A549 (cell line): ENCODE data around the gene LYST. TPM values are rescaled to one million over a fixed set of nuclear protein-coding genes. Genes with fewer than 3 reads are reported as not detected.

ENCODE experiments used
- ATAC-seq, 2 experiments: fragments of 200-7000 bp in 1 of 2; fragments of >200 bp in 1 of 2; cut with Nextera tagmentation in 1 of 2; cut with Tn5 transposase in 1 of 2; 3 replicates each; pipeline versions ENCODE4 v1.8.0 to v1.9.1; 2018 to 2020; ENCODE audit warnings: mild to moderate bottlenecking in 1 of 2, moderate library complexity in 1 of 2
- CTCF ChIA-PET: fragments of 300-600 bp; sonication (Branson Sonifier 250); formaldehyde crosslinking; extraction: SDS; loops from one replicate; lab custom pipeline; 2021; ENCODE audit warnings: antibody characterized with exemption, inconsistent platforms; lab: Yijun Ruan, JAX
- POLR2A ChIA-PET: fragments of 350-600 bp; formaldehyde crosslinking; extraction: SDS; loops from one replicate; lab custom pipeline; 2021; ENCODE audit warnings: antibody characterized with exemption, inconsistent platforms; lab: Yijun Ruan, JAX
- DNase-seq, 2 experiments: peaks; one replicate each; pipeline versions ENCODE4 v3.0.0 to v3.0.0-alpha.2; 2011 to 2016; ENCODE audit warnings: low read depth in 1 of 2, low spot score in 1 of 2
- FAIRE-seq: peaks from 2 replicates; lab custom pipeline; 2011; peaks lifted over from hg19 to GRCh38; lab: Jason Lieb, UNC
- H3K27ac ChIP-seq, 2 experiments: fragments of >200 bp; sonication (Bioruptor Twin); formaldehyde crosslinking; 3 replicates each; pipeline ENCODE4 v1.5.1; 2016 to 2017
- H3K4me1 ChIP-seq: fragments of >200 bp; sonication (Bioruptor Twin); formaldehyde crosslinking; 3 replicates; pipeline ENCODE4 v1.6.1; 2016
- H3K4me2 ChIP-seq: fragments of >200 bp; sonication (Bioruptor Twin); formaldehyde crosslinking; 3 replicates; pipeline ENCODE4 v1.6.1; 2016
- H3K4me3 ChIP-seq: fragments of >200 bp; sonication (Bioruptor Twin); formaldehyde crosslinking; 3 replicates; pipeline ENCODE4 v1.5.1; 2016
- H3K9me3 ChIP-seq: fragments of >200 bp; sonication (Bioruptor Twin); formaldehyde crosslinking; 3 replicates; pipeline ENCODE4 v1.6.1; 2016
- EHMT2 ChIP-seq: fragments of 200-600 bp; sonication (generic); IDR thresholded peaks from 2 replicates; pipeline ENCODE4 v1.6.1; 2016; ENCODE audit warnings: antibody characterized with exemption, low read depth, mild to moderate bottlenecking, moderate library complexity
- EP300 ChIP-seq, 2 experiments: fragments of >200 bp; sonication (Bioruptor Twin); formaldehyde crosslinking; IDR thresholded peaks; 2 replicates in 1 of 2; 3 replicates in 1 of 2; pipeline ENCODE4 v1.6.1; 2016 to 2017
- FOSL2 ChIP-seq, 2 experiments: fragments of 450-650 bp in 1 of 2; fragments of >200 bp in 1 of 2; sonication (Bioruptor Twin) in 1 of 2; formaldehyde crosslinking; IDR thresholded peaks; 2 replicates each; pipeline versions ENCODE4 v1.5.0 to v1.6.1; 2016 to 2020; ENCODE audit warnings: mild to moderate bottlenecking in 1 of 2, moderate library complexity in 1 of 2
- GATA3 ChIP-seq: IDR thresholded peaks from 2 replicates; pipeline ENCODE4 v1.6.1; 2012; ENCODE audit warnings: borderline replicate concordance
- HOXA7 ChIP-seq: fragments of 250-450 bp; sonication (Bioruptor Pico); IDR thresholded peaks from 2 replicates; pipeline ENCODE4 v1.5.0; 2020; ENCODE audit warnings: mild to moderate bottlenecking, moderate library complexity
- JUN ChIP-seq, 2 experiments: fragments of >200 bp; sonication (Bioruptor Twin); formaldehyde crosslinking; IDR thresholded peaks; 2 replicates in 1 of 2; 3 replicates in 1 of 2; pipeline ENCODE4 v1.6.1; 2016 to 2017
- JUNB ChIP-seq: fragments of >200 bp; sonication (Bioruptor Twin); formaldehyde crosslinking; IDR thresholded peaks from 2 replicates; pipeline ENCODE4 v1.6.1; 2016
- MAFK ChIP-seq: fragments of 450-650 bp; IDR thresholded peaks from 2 replicates; pipeline ENCODE4 v1.6.1; 2014; ENCODE audit not compliant: partially characterized antibody
- NR3C1 ChIP-seq: fragments of >200 bp; sonication (Bioruptor Twin); formaldehyde crosslinking; IDR thresholded peaks from 3 replicates; pipeline ENCODE4 v1.6.1; 2017
- PBX3 ChIP-seq: IDR thresholded peaks from 2 replicates; pipeline ENCODE4 v1.6.1; 2012
- POLR2A ChIP-seq: IDR thresholded peaks from 2 replicates; pipeline ENCODE4 v1.6.1; 2012; ENCODE audit warnings: mild to moderate bottlenecking, low read length
- POLR2AphosphoS2 ChIP-seq: conservative IDR thresholded peaks from 2 replicates; pipeline ENCODE4 v1.6.1; 2012; ENCODE audit warnings: low read length, improper control_type of control experiment, inconsistent platforms
- SREBF2 ChIP-seq: fragments of 450-650 bp; IDR thresholded peaks from 2 replicates; pipeline ENCODE4 v1.6.1; 2014; ENCODE audit warnings: mild to moderate bottlenecking, moderate library complexity
- TP53 ChIP-seq: fragments of 250-450 bp; sonication (Bioruptor Pico); IDR thresholded peaks from 2 replicates; pipeline ENCODE4 v1.5.0; 2021; ENCODE audit warnings: mild to moderate bottlenecking, moderate library complexity
- WGBS: methylation state at CpG from one replicate; pipeline ENCODE4 v1.1.6; 2017; ENCODE audit errors: missing lambda C conversion rate; 5-methylcytosine and 5-hydroxymethylcytosine counted together
- polyA plus RNA-seq, 4 experiments: library from polyadenylated mRNA; depleted of rRNA in 3 of 4; stranded (reverse); fragments of >200 nt; fragmentation: RNase III in 1 of 4; extraction: RNeasy Plus Mini Kit Qiagen cat#74134 plus additional on column Dnase treatment in 1 of 4; gene quantifications; 2 replicates in 3 of 4; 3 replicates in 1 of 4; pipeline ENCODE4 v1.2.3, GENCODE V29; 2011 to 2017
- TF ChIP-seq, protein P1 (sequence below): fragments of 150-350 bp; IDR thresholded peaks from 2 replicates; pipeline ENCODE4 v1.6.1; 2014; ENCODE audit warnings: low read depth, mild to moderate bottlenecking, low read length
- TF ChIP-seq, protein P2 (sequence below): fragments of 250-450 bp; sonication (Bioruptor Pico); IDR thresholded peaks from 2 replicates; pipeline ENCODE4 v1.5.0; 2020; ENCODE audit warnings: low read depth, mild to moderate bottlenecking, moderate library complexity
- TF ChIP-seq, protein P3 (sequence below): fragments of 450-650 bp; IDR thresholded peaks from 2 replicates; pipeline ENCODE4 v1.6.1; 2014; ENCODE audit warnings: antibody characterized with exemption

Gene LYST
- polyA plus RNA-seq, 2 of the 4 experiments (the other 2 are of a cell fraction) = 2.5 to 9.4 TPM

DNA sequence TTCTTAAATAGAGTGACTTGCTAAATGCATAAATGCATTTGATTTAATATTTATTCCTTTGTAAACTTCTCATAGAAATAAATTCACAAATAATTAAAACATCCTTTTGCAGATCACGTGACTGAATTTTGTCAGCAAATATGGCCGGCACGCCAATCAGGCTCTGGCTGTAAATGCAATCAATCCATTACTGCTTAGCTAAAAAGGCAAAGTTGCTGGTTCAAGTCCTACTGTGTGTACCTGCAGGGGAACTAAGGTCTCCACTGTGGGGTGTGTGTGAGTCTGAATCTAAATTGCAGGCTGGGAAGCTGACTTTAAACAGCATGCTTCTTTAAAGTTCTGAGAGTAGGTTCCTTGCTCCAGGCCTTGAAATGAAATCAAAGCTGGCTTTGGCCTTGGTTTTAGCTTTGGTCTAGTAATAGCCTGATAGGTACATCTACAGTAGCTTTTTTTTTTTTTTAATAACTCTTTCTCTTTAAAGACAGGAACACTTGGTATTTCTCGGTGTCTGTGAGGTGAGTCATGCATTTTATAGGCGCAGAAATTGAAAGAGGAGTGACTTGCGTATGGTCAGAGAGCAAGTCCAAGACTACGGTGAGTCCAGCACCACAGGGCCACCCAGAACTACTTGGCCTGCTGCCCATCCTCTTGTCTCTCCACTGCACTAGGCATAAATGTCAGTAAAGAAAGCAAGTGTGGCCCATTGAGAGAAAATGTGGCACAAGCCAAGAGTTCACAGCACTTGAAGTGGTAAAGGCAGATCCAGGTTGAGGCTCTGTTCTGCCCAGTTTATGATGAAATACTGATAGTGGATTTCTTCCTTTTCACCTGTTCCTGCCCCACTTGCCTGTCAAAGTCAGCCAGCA, 36.2 kb upstream of the LYST start (continued):
- TF ChIP-seq JUN (IDR thresholded peaks at IDR 0.05) (peak; percentile 60 to 73; a peak in 1 of 5 replicates), GATA3 (peak; percentile 40; the same call in 1 of the 2 replicates), SREBF2 (no peak), EP300 (IDR thresholded peaks at IDR 0.05) (peak; percentile 41 to 48; a peak in 2 of 5 replicates), FOSL2 (IDR thresholded peaks at IDR 0.05) (peak; percentile 78), FOSL2 (CRISPR knock-in tag; IDR thresholded peaks at IDR 0.05) (peak; percentile 90), POLR2AphosphoS2 (no peak), EHMT2 (no peak)
- TF ChIP-seq, protein P1, sequence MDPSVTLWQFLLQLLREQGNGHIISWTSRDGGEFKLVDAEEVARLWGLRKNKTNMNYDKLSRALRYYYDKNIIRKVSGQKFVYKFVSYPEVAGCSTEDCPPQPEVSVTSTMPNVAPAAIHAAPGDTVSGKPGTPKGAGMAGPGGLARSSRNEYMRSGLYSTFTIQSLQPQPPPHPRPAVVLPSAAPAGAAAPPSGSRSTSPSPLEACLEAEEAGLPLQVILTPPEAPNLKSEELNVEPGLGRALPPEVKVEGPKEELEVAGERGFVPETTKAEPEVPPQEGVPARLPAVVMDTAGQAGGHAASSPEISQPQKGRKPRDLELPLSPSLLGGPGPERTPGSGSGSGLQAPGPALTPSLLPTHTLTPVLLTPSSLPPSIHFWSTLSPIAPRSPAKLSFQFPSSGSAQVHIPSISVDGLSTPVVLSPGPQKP = no peak
- TF ChIP-seq, protein P2, sequence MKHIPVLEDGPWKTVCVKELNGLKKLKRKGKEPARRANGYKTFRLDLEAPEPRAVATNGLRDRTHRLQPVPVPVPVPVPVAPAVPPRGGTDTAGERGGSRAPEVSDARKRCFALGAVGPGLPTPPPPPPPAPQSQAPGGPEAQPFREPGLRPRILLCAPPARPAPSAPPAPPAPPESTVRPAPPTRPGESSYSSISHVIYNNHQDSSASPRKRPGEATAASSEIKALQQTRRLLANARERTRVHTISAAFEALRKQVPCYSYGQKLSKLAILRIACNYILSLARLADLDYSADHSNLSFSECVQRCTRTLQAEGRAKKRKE = no peak

- Histone ChIP-seq H3K9me3 (no peaks in the 10 kb centered on the region), H3K27ac (peak overlapping the region; percentile 70 to 84; a peak in 5 of 6 replicates), H3K4me3 (no peak overlapping the region), H3K4me2 (peak overlapping the region; percentile 20; the same call in 2 of the 3 replicates), H3K4me1 (peaks cover 31% of the 10 kb centered on the region)
- ATAC-seq (0 out of 6 replicates have a peak, but pooled peaks of 1 of the 2 experiments have one; percentile 12), FAIRE-seq (no peak), DNase-seq (no peak)
- ChIA-PET POLR2A (no interaction called here), CTCF (interaction anchor here (0.6 to 2.9 kb wide), 3 partner anchors 36 to 273 kb away, joined by 7 to 14 read pairs (median 9); no protein-coding TSS in a partner anchor)
- WGBS = 89% methylated on average over 2 of the region's 2 CpGs
- TF ChIP-seq, protein P3, sequence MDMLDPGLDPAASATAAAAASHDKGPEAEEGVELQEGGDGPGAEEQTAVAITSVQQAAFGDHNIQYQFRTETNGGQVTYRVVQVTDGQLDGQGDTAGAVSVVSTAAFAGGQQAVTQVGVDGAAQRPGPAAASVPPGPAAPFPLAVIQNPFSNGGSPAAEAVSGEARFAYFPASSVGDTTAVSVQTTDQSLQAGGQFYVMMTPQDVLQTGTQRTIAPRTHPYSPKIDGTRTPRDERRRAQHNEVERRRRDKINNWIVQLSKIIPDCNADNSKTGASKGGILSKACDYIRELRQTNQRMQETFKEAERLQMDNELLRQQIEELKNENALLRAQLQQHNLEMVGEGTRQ = no peak
- TF ChIP-seq JUNB (no peak), MAFK (no peak), POLR2A (no peak), NR3C1 (no peak), JUN (IDR thresholded peaks at IDR 0.05) (no peak), HOXA7 (CRISPR knock-in tag) (no peak), TP53 (no peak)
These were observed 34.8 kb upstream of the LYST start for GRCh38 chr1:235901461-235901860.

GRCh38 chr1:235898126-235898525, 31.4 kb upstream of the LYST start:
- no peaks in the 10 kb centered on the region for H3K9me3 ChIP-seq
- 81% methylated on average over 3 of the region's 3 CpGs for WGBS
- FAIRE-seq = no peak
- H3K27ac ChIP-seq = 0 out of 6 replicates have a peak overlapping the region, but pooled peaks of 1 of the 2 experiments have one; percentile 0
- TF ChIP-seq MAFK = no peak
- TF ChIP-seq PBX3 = no peak
- no peak for TF ChIP-seq JUN (IDR thresholded peaks at IDR 0.05)
- no peak for TF ChIP-seq POLR2AphosphoS2
- TF ChIP-seq EHMT2 = no peak
- no peak overlapping the region for H3K4me2 ChIP-seq
- no peak overlapping the region for H3K4me3 ChIP-seq
- ChIA-PET POLR2A (no interaction called here), CTCF (interaction anchor here (1.8 kb wide), 1 partner anchor 32 kb away, joined by 5 read pairs; no protein-coding TSS in a partner anchor)
- H3K4me1 ChIP-seq = peaks cover 25% of the 10 kb centered on the region
- DNase-seq = no peak
- ATAC-seq = no peak
